HL-60 (cell line): ENCODE results near the gene GRIFIN.

ENCODE experiments used
- POLR2AphosphoS5 ChIP-seq: IDR thresholded peaks from 2 replicates; pipeline ENCODE4 v1.6.1; 2012; ENCODE audit warnings: low read depth
- SPI1 ChIP-seq: IDR thresholded peaks from 2 replicates; pipeline ENCODE4 v1.6.1; 2012; ENCODE audit warnings: low read depth, mild to moderate bottlenecking, borderline replicate concordance
- TF ChIP-seq, protein P1 (sequence below): IDR thresholded peaks from one replicate; pipeline ENCODE4 v1.5.1; 2011; ENCODE audit warnings: low read length, control low read depth, inconsistent platforms; ENCODE audit not compliant: insufficient read depth
- TF ChIP-seq, protein P2 (sequence below): IDR thresholded peaks from 2 replicates; pipeline ENCODE4 v1.6.1; 2012; ENCODE audit warnings: low read depth; ENCODE audit not compliant: insufficient replicate concordance

DNA sequence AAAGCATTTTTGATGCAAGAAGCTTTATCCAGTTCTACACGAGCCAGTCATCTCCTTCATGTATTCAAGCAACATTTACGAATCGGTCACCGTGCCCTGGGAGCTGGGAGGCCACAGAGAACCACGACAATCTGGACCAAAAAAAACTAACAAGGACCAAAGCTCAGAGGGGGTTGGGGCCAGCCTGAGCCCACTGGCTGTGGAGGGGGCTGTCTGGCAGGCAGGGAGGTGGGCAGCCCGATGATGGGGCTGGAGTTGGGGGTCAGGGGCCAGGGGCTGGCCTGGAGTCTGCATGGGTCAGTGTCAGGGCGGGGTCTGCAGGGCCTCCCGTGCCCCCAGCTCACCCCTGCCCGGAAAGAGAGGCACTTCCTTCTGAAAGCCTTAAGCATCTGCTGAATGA is 12.5 kb upstream of the GRIFIN start:
- no peak for TF ChIP-seq POLR2AphosphoS5
- TF ChIP-seq, protein P1, sequence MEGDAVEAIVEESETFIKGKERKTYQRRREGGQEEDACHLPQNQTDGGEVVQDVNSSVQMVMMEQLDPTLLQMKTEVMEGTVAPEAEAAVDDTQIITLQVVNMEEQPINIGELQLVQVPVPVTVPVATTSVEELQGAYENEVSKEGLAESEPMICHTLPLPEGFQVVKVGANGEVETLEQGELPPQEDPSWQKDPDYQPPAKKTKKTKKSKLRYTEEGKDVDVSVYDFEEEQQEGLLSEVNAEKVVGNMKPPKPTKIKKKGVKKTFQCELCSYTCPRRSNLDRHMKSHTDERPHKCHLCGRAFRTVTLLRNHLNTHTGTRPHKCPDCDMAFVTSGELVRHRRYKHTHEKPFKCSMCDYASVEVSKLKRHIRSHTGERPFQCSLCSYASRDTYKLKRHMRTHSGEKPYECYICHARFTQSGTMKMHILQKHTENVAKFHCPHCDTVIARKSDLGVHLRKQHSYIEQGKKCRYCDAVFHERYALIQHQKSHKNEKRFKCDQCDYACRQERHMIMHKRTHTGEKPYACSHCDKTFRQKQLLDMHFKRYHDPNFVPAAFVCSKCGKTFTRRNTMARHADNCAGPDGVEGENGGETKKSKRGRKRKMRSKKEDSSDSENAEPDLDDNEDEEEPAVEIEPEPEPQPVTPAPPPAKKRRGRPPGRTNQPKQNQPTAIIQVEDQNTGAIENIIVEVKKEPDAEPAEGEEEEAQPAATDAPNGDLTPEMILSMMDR, result no peak
- TF ChIP-seq, protein P2, sequence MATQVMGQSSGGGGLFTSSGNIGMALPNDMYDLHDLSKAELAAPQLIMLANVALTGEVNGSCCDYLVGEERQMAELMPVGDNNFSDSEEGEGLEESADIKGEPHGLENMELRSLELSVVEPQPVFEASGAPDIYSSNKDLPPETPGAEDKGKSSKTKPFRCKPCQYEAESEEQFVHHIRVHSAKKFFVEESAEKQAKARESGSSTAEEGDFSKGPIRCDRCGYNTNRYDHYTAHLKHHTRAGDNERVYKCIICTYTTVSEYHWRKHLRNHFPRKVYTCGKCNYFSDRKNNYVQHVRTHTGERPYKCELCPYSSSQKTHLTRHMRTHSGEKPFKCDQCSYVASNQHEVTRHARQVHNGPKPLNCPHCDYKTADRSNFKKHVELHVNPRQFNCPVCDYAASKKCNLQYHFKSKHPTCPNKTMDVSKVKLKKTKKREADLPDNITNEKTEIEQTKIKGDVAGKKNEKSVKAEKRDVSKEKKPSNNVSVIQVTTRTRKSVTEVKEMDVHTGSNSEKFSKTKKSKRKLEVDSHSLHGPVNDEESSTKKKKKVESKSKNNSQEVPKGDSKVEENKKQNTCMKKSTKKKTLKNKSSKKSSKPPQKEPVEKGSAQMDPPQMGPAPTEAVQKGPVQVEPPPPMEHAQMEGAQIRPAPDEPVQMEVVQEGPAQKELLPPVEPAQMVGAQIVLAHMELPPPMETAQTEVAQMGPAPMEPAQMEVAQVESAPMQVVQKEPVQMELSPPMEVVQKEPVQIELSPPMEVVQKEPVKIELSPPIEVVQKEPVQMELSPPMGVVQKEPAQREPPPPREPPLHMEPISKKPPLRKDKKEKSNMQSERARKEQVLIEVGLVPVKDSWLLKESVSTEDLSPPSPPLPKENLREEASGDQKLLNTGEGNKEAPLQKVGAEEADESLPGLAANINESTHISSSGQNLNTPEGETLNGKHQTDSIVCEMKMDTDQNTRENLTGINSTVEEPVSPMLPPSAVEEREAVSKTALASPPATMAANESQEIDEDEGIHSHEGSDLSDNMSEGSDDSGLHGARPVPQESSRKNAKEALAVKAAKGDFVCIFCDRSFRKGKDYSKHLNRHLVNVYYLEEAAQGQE, result no peak
- TF ChIP-seq SPI1, result no peak
